ENCODE results near the gene DUSP6. TPM values are rescaled to one million over a fixed set of nuclear protein-coding genes. Genes with fewer than 3 reads are reported as not detected.

The DUSP6 gene
- polyA plus RNA-seq, 2 of the 4 experiments (the other 2 are of a cell fraction), result 3.8 to 27.0 TPM

DNA sequence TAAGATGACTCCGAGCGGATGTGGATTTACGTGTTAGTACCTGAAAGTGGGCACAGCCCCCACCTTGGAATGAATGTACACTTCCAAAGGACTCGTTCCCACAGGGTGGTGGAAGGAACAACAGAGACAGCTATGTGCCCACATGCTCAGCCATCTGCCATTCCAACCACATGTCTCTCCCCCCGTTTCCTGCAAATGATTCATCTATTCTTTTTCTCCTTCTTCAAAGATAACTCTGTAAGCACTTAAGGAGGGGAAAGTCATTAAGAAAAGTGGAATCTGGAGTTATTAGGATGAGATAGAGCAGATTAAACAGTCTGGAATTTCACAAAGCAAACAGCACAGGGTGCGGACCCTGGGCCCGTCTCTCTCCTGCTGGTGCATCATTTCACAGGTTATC lies 18.5 kb upstream of the DUSP6 start (continued):
- TF ChIP-seq, protein P1, sequence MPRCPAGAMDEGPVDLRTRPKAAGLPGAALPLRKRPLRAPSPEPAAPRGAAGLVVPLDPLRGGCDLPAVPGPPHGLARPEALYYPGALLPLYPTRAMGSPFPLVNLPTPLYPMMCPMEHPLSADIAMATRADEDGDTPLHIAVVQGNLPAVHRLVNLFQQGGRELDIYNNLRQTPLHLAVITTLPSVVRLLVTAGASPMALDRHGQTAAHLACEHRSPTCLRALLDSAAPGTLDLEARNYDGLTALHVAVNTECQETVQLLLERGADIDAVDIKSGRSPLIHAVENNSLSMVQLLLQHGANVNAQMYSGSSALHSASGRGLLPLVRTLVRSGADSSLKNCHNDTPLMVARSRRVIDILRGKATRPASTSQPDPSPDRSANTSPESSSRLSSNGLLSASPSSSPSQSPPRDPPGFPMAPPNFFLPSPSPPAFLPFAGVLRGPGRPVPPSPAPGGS (IDR thresholded peaks at IDR 0.05), result no peak
- TF ChIP-seq, protein P2, sequence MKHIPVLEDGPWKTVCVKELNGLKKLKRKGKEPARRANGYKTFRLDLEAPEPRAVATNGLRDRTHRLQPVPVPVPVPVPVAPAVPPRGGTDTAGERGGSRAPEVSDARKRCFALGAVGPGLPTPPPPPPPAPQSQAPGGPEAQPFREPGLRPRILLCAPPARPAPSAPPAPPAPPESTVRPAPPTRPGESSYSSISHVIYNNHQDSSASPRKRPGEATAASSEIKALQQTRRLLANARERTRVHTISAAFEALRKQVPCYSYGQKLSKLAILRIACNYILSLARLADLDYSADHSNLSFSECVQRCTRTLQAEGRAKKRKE (CRISPR knock-in tag; IDR thresholded peaks at IDR 0.05; ENCODE audit: low read depth), result no peak
- no peak for TF ChIP-seq SREBF2 (IDR thresholded peaks at IDR 0.05)
- no peak for TF ChIP-seq TFCP2L1 (CRISPR knock-in tag; IDR thresholded peaks at IDR 0.05)
- no peak for TF ChIP-seq FOSL2 (IDR thresholded peaks at IDR 0.05)
- no peak for TF ChIP-seq FOSL2 (CRISPR knock-in tag; IDR thresholded peaks at IDR 0.05)
- no peak for TF ChIP-seq PHF8 (IDR thresholded peaks at IDR 0.05; ENCODE audit: borderline replicate concordance, low read depth)
- no peak for TF ChIP-seq HEYL (CRISPR knock-in tag; IDR thresholded peaks at IDR 0.05)
- no peak for TF ChIP-seq CHD4 (IDR thresholded peaks at IDR 0.05; ENCODE audit: borderline replicate concordance)
- TF ChIP-seq, protein P3, sequence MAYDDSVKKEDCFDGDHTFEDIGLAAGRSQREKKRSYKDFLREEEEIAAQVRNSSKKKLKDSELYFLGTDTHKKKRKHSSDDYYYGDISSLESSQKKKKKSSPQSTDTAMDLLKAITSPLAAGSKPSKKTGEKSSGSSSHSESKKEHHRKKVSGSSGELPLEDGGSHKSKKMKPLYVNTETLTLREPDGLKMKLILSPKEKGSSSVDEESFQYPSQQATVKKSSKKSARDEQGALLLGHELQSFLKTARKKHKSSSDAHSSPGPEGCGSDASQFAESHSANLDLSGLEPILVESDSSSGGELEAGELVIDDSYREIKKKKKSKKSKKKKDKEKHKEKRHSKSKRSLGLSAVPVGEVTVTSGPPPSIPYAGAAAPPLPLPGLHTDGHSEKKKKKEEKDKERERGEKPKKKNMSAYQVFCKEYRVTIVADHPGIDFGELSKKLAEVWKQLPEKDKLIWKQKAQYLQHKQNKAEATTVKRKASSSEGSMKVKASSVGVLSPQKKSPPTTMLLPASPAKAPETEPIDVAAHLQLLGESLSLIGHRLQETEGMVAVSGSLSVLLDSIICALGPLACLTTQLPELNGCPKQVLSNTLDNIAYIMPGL (CRISPR knock-in tag; IDR thresholded peaks at IDR 0.05; ENCODE audit: borderline replicate concordance), result no peak
- no peak for TF ChIP-seq SMC3 (IDR thresholded peaks at IDR 0.05)

DNA sequence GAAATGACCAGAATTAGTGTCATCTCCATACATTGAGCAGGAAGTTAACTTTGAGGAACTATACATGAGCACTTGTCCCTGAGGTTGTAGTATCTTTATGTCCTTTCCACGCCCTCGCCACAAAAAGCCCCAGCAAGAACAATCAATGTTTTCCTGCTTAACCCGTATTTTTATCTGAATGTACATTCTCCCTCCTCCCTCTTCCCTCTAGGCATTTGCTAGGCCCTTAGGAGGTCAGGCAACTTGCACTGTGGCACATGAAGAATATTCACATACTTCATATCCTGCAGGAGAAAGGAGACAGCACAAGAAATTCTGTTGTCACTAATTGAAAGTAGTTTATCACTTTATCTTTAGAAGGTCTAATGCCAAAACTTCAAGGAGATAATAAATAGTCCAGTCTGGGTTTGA lies 18.1 kb upstream of the DUSP6 start:
- Histone ChIP-seq H3K27ac (no peak overlapping the region), H3K4me3 (no peak overlapping the region), H3K9me3 (no peaks in the 10 kb centered on the region), H3K4me2 (no peak overlapping the region), H3K4me1 (0 out of 3 replicates have a peak, but pooled peaks cover 4% of the 10 kb centered on the region)
- CTCF ChIA-PET, result no interaction called here
- FAIRE-seq, result no peak
- POLR2A ChIA-PET, result no interaction called here
- no peak for ATAC-seq
- DNase-seq (ENCODE audit: low read depth in 1 of 2, low spot score in 1 of 2), result no peak
- TF ChIP-seq ESRRA (IDR thresholded peaks at IDR 0.05; ENCODE audit: borderline replicate concordance, low read length) (no peak), RAD21 (conservative IDR thresholded peaks at IDR 0.05 in 1 of 2, IDR thresholded peaks at IDR 0.05 in 1 of 2) (no peak), HOXA7 (CRISPR knock-in tag; IDR thresholded peaks at IDR 0.05) (no peak), POLR2AphosphoS2 (conservative IDR thresholded peaks at IDR 0.05; ENCODE audit: low read length) (no peak), SREBF2 (IDR thresholded peaks at IDR 0.05) (no peak), JUNB (IDR thresholded peaks at IDR 0.05) (no peak), CHD4 (IDR thresholded peaks at IDR 0.05; ENCODE audit: borderline replicate concordance) (no peak), EHF (CRISPR knock-in tag; IDR thresholded peaks at IDR 0.05) (no peak), HOXB13 (CRISPR knock-in tag; IDR thresholded peaks at IDR 0.05; ENCODE audit: low read depth) (no peak), HDAC2 (IDR thresholded peaks at IDR 0.05) (no peak)
- TF ChIP-seq, protein P4, sequence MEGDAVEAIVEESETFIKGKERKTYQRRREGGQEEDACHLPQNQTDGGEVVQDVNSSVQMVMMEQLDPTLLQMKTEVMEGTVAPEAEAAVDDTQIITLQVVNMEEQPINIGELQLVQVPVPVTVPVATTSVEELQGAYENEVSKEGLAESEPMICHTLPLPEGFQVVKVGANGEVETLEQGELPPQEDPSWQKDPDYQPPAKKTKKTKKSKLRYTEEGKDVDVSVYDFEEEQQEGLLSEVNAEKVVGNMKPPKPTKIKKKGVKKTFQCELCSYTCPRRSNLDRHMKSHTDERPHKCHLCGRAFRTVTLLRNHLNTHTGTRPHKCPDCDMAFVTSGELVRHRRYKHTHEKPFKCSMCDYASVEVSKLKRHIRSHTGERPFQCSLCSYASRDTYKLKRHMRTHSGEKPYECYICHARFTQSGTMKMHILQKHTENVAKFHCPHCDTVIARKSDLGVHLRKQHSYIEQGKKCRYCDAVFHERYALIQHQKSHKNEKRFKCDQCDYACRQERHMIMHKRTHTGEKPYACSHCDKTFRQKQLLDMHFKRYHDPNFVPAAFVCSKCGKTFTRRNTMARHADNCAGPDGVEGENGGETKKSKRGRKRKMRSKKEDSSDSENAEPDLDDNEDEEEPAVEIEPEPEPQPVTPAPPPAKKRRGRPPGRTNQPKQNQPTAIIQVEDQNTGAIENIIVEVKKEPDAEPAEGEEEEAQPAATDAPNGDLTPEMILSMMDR (IDR thresholded peaks at IDR 0.05), result no peak
- TF ChIP-seq, protein P1 (IDR thresholded peaks at IDR 0.05), result no peak
- TF ChIP-seq, protein P2 (CRISPR knock-in tag; IDR thresholded peaks at IDR 0.05; ENCODE audit: low read depth), result no peak
- WGBS (ENCODE audit: missing lambda C conversion rate), result 75% methylated on average over 3 of the region's 3 CpGs
